ENCODE measurements around the gene GAL3ST2. TPM values are rescaled to one million over a fixed set of nuclear protein-coding genes. Genes with fewer than 3 reads are reported as not detected.
"Not testable (repeated sequence)": the region's sequence is repeated elsewhere in the genome, so short reads cannot be mapped to it uniquely, and the experiment has no call there.

The GAL3ST2 gene
- total RNA-seq, 2 experiments from 2014 or later = 1.5 to 1.9 TPM

- peaks cover 48% of the 10 kb centered on the region for H3K4me1 ChIP-seq (ENCODE audit: insufficient read depth, low read length)
- H3K4me1 Mint-ChIP-seq (ENCODE audit: low read depth) = peaks cover 21% of the 10 kb centered on the region
- CTCF ChIA-PET = interaction anchor here (0.9 to 1.4 kb wide), 2 partner anchors 105 to 139 kb away, joined by 3 to 4 read pairs; no protein-coding TSS in a partner anchor
- H3K27me3 ChIP-seq (ENCODE audit: control insufficient read depth in 1 of 2, insufficient read depth in 2 of 2, low read length in 2 of 2) = no peaks in the 10 kb centered on the region
- peaks cover 0 to 9% of the 10 kb centered on the region in 2 experiments for H3K9me3 ChIP-seq (ENCODE audit: control insufficient read depth in 1 of 2, insufficient read depth in 1 of 2, low read length in 2 of 2)
- no peaks in the 10 kb centered on the region for H3K9me3 Mint-ChIP-seq
- peaks cover 2% of the 10 kb centered on the region for H3K36me3 Mint-ChIP-seq (ENCODE audit: low read depth)
- peak in 4 of 14 experiments; percentile 18 to 64 (median 49) for DNase-seq
- ATAC-seq (ENCODE audit: poor library complexity) = no peak
- H3K27ac Mint-ChIP-seq = peak overlapping the region; percentile 67
- intact Hi-C loops (cut with DNase I, micrococcal nuclease) = loop anchor here in 1 of 2 experiments (5.0 to 10.0 kb wide), 3 partner anchors 118 to 585 kb away; partner anchors contain the start of genes PDCD1 and PPP1R7
- H3K27ac ChIP-seq (ENCODE audit: low read depth in 1 of 2, low read length in 2 of 2) = no peak overlapping the region
- POLR2A ChIA-PET = no interaction called here
- no peaks in the 10 kb centered on the region for H3K27me3 Mint-ChIP-seq
- TF ChIP-seq CTCF (IDR thresholded peaks at IDR 0.05) = no peak
- H3K4me3 Mint-ChIP-seq = no peak overlapping the region
- peaks cover 24% of the 10 kb centered on the region for H3K36me3 ChIP-seq (ENCODE audit: insufficient read depth, low read length)
- H3K4me3 ChIP-seq (ENCODE audit: low read length) = no peak overlapping the region
Observed at GRCh38 chr2:241739651-241740050, 37.0 kb upstream of the GAL3ST2 start.

DNA sequence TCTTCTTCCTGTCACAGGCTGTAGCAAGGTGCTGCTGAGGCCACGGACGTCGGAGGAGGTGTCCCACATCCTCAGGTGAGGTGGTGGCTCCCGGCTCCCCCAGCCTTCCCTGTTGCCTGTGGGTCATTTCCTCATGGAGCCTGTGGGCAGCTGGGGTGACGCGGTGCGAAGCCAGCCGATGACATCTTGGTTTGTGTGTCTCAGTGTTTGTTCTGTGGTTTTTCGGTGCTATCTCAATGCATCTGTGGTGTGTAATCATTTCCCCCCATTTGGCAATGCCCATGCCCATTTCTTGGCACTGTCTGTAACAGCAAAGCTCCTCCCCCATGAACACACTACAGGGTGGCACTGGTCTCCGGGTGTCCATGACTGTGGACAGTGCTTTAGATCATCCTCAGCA lies 35.6 kb upstream of the GAL3ST2 start:
- H3K4me1 Mint-ChIP-seq (ENCODE audit: low read depth) = peaks cover 21% of the 10 kb centered on the region
- peaks cover 34% of the 10 kb centered on the region for H3K36me3 ChIP-seq (ENCODE audit: insufficient read depth, low read length)
- ChIA-PET POLR2A (interaction anchor here (0.9 to 1.2 kb wide), 2 partner anchors 22 to 40 kb away, joined by 4 to 5 read pairs; no protein-coding TSS in a partner anchor), CTCF (no interaction called here)
- ATAC-seq (ENCODE audit: poor library complexity) (peak; percentile 69), DNase-seq (peak in 7 of 14 experiments; percentile 13 to 71 (median 45))
- no peak overlapping the region for H3K27ac ChIP-seq (ENCODE audit: low read depth in 1 of 2, low read length in 2 of 2)
- H3K9me3 Mint-ChIP-seq = no peaks in the 10 kb centered on the region
- H3K36me3 Mint-ChIP-seq (ENCODE audit: low read depth) = peaks cover 16% of the 10 kb centered on the region
- no peak for TF ChIP-seq CTCF (IDR thresholded peaks at IDR 0.05)
- H3K4me3 ChIP-seq (ENCODE audit: low read length) = no peak overlapping the region
- no peaks in the 10 kb centered on the region for H3K27me3 Mint-ChIP-seq
- intact Hi-C loops (cut with DNase I, micrococcal nuclease) = no loop called here
- peak overlapping the region; percentile 67 for H3K27ac Mint-ChIP-seq
- peak overlapping the region; percentile 27 for H3K4me3 Mint-ChIP-seq
- peaks cover 40% of the 10 kb centered on the region for H3K4me1 ChIP-seq (ENCODE audit: insufficient read depth, low read length)
- H3K9me3 ChIP-seq (ENCODE audit: control insufficient read depth in 1 of 2, insufficient read depth in 1 of 2, low read length in 2 of 2) = peaks cover 0 to 9% of the 10 kb centered on the region in 2 experiments
- no peaks in the 10 kb centered on the region for H3K27me3 ChIP-seq (ENCODE audit: control insufficient read depth in 1 of 2, insufficient read depth in 2 of 2, low read length in 2 of 2)

- H3K9me3 Mint-ChIP-seq = no peaks in the 10 kb centered on the region
- H3K36me3 ChIP-seq (ENCODE audit: insufficient read depth, low read length) = peaks cover 34% of the 10 kb centered on the region
- H3K4me3 ChIP-seq (ENCODE audit: low read length) = no peak overlapping the region
- H3K27ac Mint-ChIP-seq = no peak overlapping the region
- no peaks in the 10 kb centered on the region for H3K27me3 ChIP-seq (ENCODE audit: control insufficient read depth in 1 of 2, insufficient read depth in 2 of 2, low read length in 2 of 2)
- H3K4me1 ChIP-seq (ENCODE audit: insufficient read depth, low read length) = peaks cover 38% of the 10 kb centered on the region
- peaks cover 26% of the 10 kb centered on the region for H3K36me3 Mint-ChIP-seq (ENCODE audit: low read depth)
- H3K4me1 Mint-ChIP-seq (ENCODE audit: low read depth) = peaks cover 21% of the 10 kb centered on the region
- DNase-seq (no peak), ATAC-seq (ENCODE audit: poor library complexity) (no peak)
- peaks cover 0 to 9% of the 10 kb centered on the region in 2 experiments for H3K9me3 ChIP-seq (ENCODE audit: control insufficient read depth in 1 of 2, insufficient read depth in 1 of 2, low read length in 2 of 2)
- H3K27me3 Mint-ChIP-seq = no peaks in the 10 kb centered on the region
- TF ChIP-seq CTCF (IDR thresholded peaks at IDR 0.05) = no peak
- no peak overlapping the region for H3K27ac ChIP-seq (ENCODE audit: low read depth in 1 of 2, low read length in 2 of 2)
- POLR2A ChIA-PET = no interaction called here
- no peak overlapping the region for H3K4me3 Mint-ChIP-seq
- intact Hi-C loops (cut with DNase I, micrococcal nuclease) = no loop called here
- CTCF ChIA-PET = no interaction called here
Observed at GRCh38 chr2:241742320-241742939, 34.2 kb upstream of the GAL3ST2 start.

GRCh38 chr2:241743008-241743407 lies 33.6 kb upstream of the GAL3ST2 start:
- H3K4me3 ChIP-seq (ENCODE audit: low read length); H3K27ac ChIP-seq (ENCODE audit: low read depth in 1 of 2, low read length in 2 of 2); POLR2A ChIA-PET; intact Hi-C loops (cut with DNase I, micrococcal nuclease); H3K4me3 Mint-ChIP-seq; H3K27me3 Mint-ChIP-seq; CTCF ChIA-PET; H3K9me3 ChIP-seq (ENCODE audit: control insufficient read depth in 1 of 2, insufficient read depth in 1 of 2, low read length in 2 of 2); H3K27me3 ChIP-seq (ENCODE audit: control insufficient read depth in 1 of 2, insufficient read depth in 2 of 2, low read length in 2 of 2); H3K9me3 Mint-ChIP-seq; H3K27ac Mint-ChIP-seq; DNase-seq; ATAC-seq (ENCODE audit: poor library complexity): not testable (repeated sequence)
- peaks cover 37% of the 10 kb centered on the region for H3K4me1 ChIP-seq (ENCODE audit: insufficient read depth, low read length)
- H3K4me1 Mint-ChIP-seq (ENCODE audit: low read depth) = peaks cover 16% of the 10 kb centered on the region
- peaks cover 34% of the 10 kb centered on the region for H3K36me3 ChIP-seq (ENCODE audit: insufficient read depth, low read length)
- H3K36me3 Mint-ChIP-seq (ENCODE audit: low read depth) = peaks cover 26% of the 10 kb centered on the region
